HepG2 (cell line): ENCODE data around the gene PDE8B. TPM values are rescaled to one million over a fixed set of nuclear protein-coding genes. Genes with fewer than 3 reads are reported as not detected.

Experiments
- ATAC-seq: fragments of 200-7000 bp; cut with Tn5 transposase; 3 replicates; pipeline ENCODE4 v1.9.1; 2020; ENCODE audit warnings: mild to moderate bottlenecking, moderate library complexity
- BruUV-seq: library from RNA; stranded (reverse); fragments of 400-500 nt; replicated peaks from 2 replicates; lab custom pipeline; 2021; lab: Mats Ljungman, UMichigan
- CTCF ChIA-PET: fragments of 300-600 bp; formaldehyde crosslinking; extraction: SDS; loops from one replicate; lab custom pipeline; 2021; ENCODE audit warnings: low total read pairs, inconsistent platforms, low intra/inter-chr PET ratio; lab: Yijun Ruan, JAX
- POLR2A ChIA-PET: fragments of 350-600 bp; sonication (Branson Sonifier 250); formaldehyde crosslinking; loops from one replicate; lab custom pipeline; 2020; ENCODE audit warnings: antibody characterized with exemption, inconsistent platforms; lab: Yijun Ruan, JAX
- DNase-seq: peaks from one replicate; pipeline ENCODE4 v3.0.0-alpha.2; 2015; ENCODE audit warnings: low spot score
- FAIRE-seq: peaks from 3 replicates; lab custom pipeline; 2011; peaks lifted over from hg19 to GRCh38; lab: Jason Lieb, UNC
- H2AFZ ChIP-seq: one replicate; pipeline ENCODE4 v1.6.1; 2011; ENCODE audit warnings: low read length, inconsistent platforms
- H3K27ac ChIP-seq: fragments of 300-600 bp; 3 replicates; pipeline ENCODE4 v1.8.0; 2011; ENCODE audit warnings: mixed run types, mild to moderate bottlenecking, mixed read lengths, low read length, inconsistent platforms; ENCODE audit not compliant: insufficient read depth; ENCODE audit errors: extremely low read length
- H3K27me3 ChIP-seq, 2 experiments: fragments of 200-600 bp in 1 of 2; 2 replicates in 1 of 2; 3 replicates in 1 of 2; pipeline versions ENCODE4 v1.6.0 to v1.8.0; 2011; ENCODE audit warnings: low read length in 2 of 2, mild to moderate bottlenecking in 2 of 2, moderate library complexity in 2 of 2, inconsistent platforms in 1 of 2; ENCODE audit not compliant: insufficient read depth in 2 of 2, control insufficient read depth in 1 of 2
- H3K36me3 ChIP-seq, 2 experiments: fragments of 200-600 bp in 1 of 2; replicated peaks in 1 of 2; 2 replicates in 1 of 2; 3 replicates in 1 of 2; pipeline versions ENCODE4 v1.5.1 to v1.8.0; 2011; ENCODE audit warnings: low read length in 2 of 2, inconsistent platforms in 1 of 2; ENCODE audit not compliant: insufficient read depth in 2 of 2, control insufficient read depth in 1 of 2
- H3K4me1 ChIP-seq: 2 replicates; pipeline ENCODE4 v1.5.1; 2012; ENCODE audit warnings: low read length, inconsistent platforms; ENCODE audit not compliant: insufficient read depth
- H3K4me2 ChIP-seq: 2 replicates; pipeline ENCODE4 v1.6.0; 2011; ENCODE audit warnings: low read depth, low read length, inconsistent platforms
- H3K4me3 ChIP-seq, 3 experiments: fragments of 200-600 bp in 1 of 3; sonication (generic), shearing (Covaris generic) in 1 of 3; replicated peaks in 1 of 3; 2 replicates each; pipeline ENCODE4 v1.5.1; 2011 to 2016; ENCODE audit warnings: low read length in 3 of 3, inconsistent platforms in 2 of 3, low read depth in 2 of 3, mild to moderate bottlenecking in 2 of 3, control low read depth in 1 of 3, mixed read lengths in 1 of 3; ENCODE audit not compliant: insufficient read depth in 1 of 3
- H3K79me2 ChIP-seq: one replicate; pipeline ENCODE4 v1.6.1; 2011; ENCODE audit warnings: low read length, inconsistent platforms; ENCODE audit not compliant: insufficient read depth
- H3K9ac ChIP-seq: 2 replicates; pipeline ENCODE4 v1.6.0; 2011; ENCODE audit warnings: mild to moderate bottlenecking, low read depth, low read length, inconsistent platforms; ENCODE audit not compliant: insufficient read depth
- H3K9me3 ChIP-seq: 2 replicates; pipeline ENCODE4 v1.5.1; 2012; ENCODE audit warnings: mild to moderate bottlenecking, low read length
- H4K20me1 ChIP-seq: 2 replicates; pipeline ENCODE4 v1.6.0; 2011; ENCODE audit warnings: inconsistent platforms, mild to moderate bottlenecking, low read length, moderate library complexity; ENCODE audit not compliant: insufficient read depth
- EZH2 ChIP-seq: conservative IDR thresholded peaks from 2 replicates; pipeline ENCODE4 v1.6.1; 2012; ENCODE audit warnings: mild to moderate bottlenecking, low read depth, low read length, moderate library complexity
- WGBS: methylation state at CpG from one replicate; pipeline ENCODE4 v1.1.6; 2017; ENCODE audit warnings: low lambda C conversion rate; 5-methylcytosine and 5-hydroxymethylcytosine counted together
- in situ Hi-C: cut with HindIII; loops from 2 replicates; pipeline ENCODE4 v1.10.0; 2017; ENCODE audit warnings: low pct_unique_long_range_greater_than_20kb; ENCODE audit not compliant: extremely low pct_ligation_motif_present
- intact Hi-C: fragments of 100-400 bp; cut with micrococcal nuclease; formaldehyde crosslinking; loops from one replicate; pipeline ENCODE4 v1.10.0; 2022; ENCODE audit not compliant: unreplicated experiment
- polyA plus RNA-seq, 8 experiments: library from polyadenylated mRNA; depleted of rRNA in 3 of 8; stranded (reverse) in 7 of 8; unstranded in 1 of 8; fragments of >200 nt; fragmentation: Illumina TruSeq in 4 of 8; extraction: Trizol in 4 of 8; gene quantifications; 2 replicates each; pipeline versions ENCODE4 v1.2.1 to v1.2.3, GENCODE V29; 2011 to 2016; ENCODE audit warnings: low read depth in 4 of 8, missing spikeins in 1 of 8, mixed read lengths in 1 of 8; ENCODE audit not compliant: insufficient read depth in 1 of 8
- total RNA-seq, 5 experiments: library from RNA; depleted of rRNA; stranded (reverse); fragments of >200 nt; fragmentation: Illumina TruSeq; extraction: Trizol; gene quantifications; 2 replicates each; pipeline ENCODE4 v1.2.3, GENCODE V29; 2016; ENCODE audit warnings: low read depth in 1 of 5
- TF ChIP-seq, protein P1 (sequence below): sonication (generic); formaldehyde crosslinking; IDR thresholded peaks from 2 replicates; pipeline ENCODE4 v1.5.1; 2020; ENCODE audit warnings: missing genetic modification reagents, mild to moderate bottlenecking, borderline replicate concordance
- TF ChIP-seq, protein P2 (sequence below): sonication (generic); formaldehyde crosslinking; IDR thresholded peaks from 2 replicates; pipeline ENCODE4 v1.4.0; 2020; ENCODE audit warnings: missing genetic modification reagents

Gene PDE8B
- total and polyA plus RNA-seq, 2 of the 13 experiments (the other 11 are each of a cell fraction or from before 2014, with no cell fraction given): 0.07 TPM; not detected in 1

DNA sequence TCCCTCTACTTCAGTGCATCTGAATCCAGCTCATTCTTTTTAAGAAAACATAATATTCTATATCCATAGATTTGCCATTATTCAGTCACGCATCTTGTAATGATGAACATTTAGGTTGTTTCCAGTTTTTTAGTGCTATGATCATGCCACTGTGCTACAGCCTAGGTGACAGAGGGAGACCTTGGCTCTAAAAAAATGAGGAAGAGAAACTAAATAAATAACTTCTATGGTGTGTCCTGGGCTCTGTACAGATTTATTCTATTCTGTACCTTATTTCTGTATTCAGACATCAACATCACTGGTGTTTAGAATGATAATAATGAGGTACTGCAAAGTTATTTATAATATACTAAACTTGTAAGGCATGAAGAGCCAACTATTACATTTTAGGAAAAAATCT is 45.9 kb downstream of the PDE8B start:
- no peak overlapping the region for H3K27ac ChIP-seq
- no peaks in the 10 kb centered on the region for H3K9me3 ChIP-seq
- FAIRE-seq (no peak), ATAC-seq (no peak), DNase-seq (no peak)
- H3K27me3 ChIP-seq: peaks cover 0 to 9% of the 10 kb centered on the region in 2 experiments; a peak in 1 of 5 replicates
- CTCF ChIA-PET: no interaction called here
- BruUV-seq: no TSS peak
- WGBS: 57% methylated on average over 1 of the region's 1 CpG
- intact Hi-C loops (no loop called here), in situ Hi-C loops (no loop called here)
- TF ChIP-seq, protein P1, sequence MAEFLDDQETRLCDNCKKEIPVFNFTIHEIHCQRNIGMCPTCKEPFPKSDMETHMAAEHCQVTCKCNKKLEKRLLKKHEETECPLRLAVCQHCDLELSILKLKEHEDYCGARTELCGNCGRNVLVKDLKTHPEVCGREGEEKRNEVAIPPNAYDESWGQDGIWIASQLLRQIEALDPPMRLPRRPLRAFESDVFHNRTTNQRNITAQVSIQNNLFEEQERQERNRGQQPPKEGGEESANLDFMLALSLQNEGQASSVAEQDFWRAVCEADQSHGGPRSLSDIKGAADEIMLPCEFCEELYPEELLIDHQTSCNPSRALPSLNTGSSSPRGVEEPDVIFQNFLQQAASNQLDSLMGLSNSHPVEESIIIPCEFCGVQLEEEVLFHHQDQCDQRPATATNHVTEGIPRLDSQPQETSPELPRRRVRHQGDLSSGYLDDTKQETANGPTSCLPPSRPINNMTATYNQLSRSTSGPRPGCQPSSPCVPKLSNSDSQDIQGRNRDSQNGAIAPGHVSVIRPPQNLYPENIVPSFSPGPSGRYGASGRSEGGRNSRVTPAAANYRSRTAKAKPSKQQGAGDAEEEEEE (CRISPR knock-in tag): no peak
- TF ChIP-seq, protein P2, sequence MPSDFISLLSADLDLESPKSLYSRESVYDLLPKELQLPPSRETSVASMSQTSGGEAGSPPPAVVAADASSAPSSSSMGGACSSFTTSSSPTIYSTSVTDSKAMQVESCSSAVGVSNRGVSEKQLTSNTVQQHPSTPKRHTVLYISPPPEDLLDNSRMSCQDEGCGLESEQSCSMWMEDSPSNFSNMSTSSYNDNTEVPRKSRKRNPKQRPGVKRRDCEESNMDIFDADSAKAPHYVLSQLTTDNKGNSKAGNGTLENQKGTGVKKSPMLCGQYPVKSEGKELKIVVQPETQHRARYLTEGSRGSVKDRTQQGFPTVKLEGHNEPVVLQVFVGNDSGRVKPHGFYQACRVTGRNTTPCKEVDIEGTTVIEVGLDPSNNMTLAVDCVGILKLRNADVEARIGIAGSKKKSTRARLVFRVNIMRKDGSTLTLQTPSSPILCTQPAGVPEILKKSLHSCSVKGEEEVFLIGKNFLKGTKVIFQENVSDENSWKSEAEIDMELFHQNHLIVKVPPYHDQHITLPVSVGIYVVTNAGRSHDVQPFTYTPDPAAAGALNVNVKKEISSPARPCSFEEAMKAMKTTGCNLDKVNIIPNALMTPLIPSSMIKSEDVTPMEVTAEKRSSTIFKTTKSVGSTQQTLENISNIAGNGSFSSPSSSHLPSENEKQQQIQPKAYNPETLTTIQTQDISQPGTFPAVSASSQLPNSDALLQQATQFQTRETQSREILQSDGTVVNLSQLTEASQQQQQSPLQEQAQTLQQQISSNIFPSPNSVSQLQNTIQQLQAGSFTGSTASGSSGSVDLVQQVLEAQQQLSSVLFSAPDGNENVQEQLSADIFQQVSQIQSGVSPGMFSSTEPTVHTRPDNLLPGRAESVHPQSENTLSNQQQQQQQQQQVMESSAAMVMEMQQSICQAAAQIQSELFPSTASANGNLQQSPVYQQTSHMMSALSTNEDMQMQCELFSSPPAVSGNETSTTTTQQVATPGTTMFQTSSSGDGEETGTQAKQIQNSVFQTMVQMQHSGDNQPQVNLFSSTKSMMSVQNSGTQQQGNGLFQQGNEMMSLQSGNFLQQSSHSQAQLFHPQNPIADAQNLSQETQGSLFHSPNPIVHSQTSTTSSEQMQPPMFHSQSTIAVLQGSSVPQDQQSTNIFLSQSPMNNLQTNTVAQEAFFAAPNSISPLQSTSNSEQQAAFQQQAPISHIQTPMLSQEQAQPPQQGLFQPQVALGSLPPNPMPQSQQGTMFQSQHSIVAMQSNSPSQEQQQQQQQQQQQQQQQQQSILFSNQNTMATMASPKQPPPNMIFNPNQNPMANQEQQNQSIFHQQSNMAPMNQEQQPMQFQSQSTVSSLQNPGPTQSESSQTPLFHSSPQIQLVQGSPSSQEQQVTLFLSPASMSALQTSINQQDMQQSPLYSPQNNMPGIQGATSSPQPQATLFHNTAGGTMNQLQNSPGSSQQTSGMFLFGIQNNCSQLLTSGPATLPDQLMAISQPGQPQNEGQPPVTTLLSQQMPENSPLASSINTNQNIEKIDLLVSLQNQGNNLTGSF (CRISPR knock-in tag): no peak
- TF ChIP-seq EZH2: no peak
- no peak overlapping the region for H3K4me2 ChIP-seq
- no peak overlapping the region for H2AFZ ChIP-seq
- H3K4me1 ChIP-seq: no peaks in the 10 kb centered on the region
- H3K36me3 ChIP-seq: no peaks in the 10 kb centered on the region
- H3K9ac ChIP-seq: no peak overlapping the region
- no peaks in the 10 kb centered on the region for H3K79me2 ChIP-seq
- no peak overlapping the region for H3K4me3 ChIP-seq
- H4K20me1 ChIP-seq: no peaks in the 10 kb centered on the region
- POLR2A ChIA-PET: no interaction called here
